H1 (cell line): Measurements from ENCODE around the gene RAB21.

Experiments used
- CREB1 ChIP-seq: IDR thresholded peaks from 2 replicates; pipeline ENCODE4 v1.6.1; 2012; ENCODE audit warnings: inconsistent platforms
- CTCF ChIP-seq, 3 experiments: IDR thresholded peaks; 1 replicate in 2 of 3; 2 replicates in 1 of 3; pipeline versions ENCODE4 v1.5.1 to v1.6.1; 2011; ENCODE audit warnings: low read length in 3 of 3, mild to moderate bottlenecking in 3 of 3, inconsistent platforms in 2 of 3, low read depth in 1 of 3, moderate library complexity in 1 of 3; ENCODE audit not compliant: insufficient read depth in 1 of 3; ENCODE audit errors: control extremely low read depth in 1 of 3
- JUND ChIP-seq: IDR thresholded peaks from 2 replicates; pipeline ENCODE4 v1.6.1; 2011; ENCODE audit warnings: mild to moderate bottlenecking, improper control_type of control experiment, low read length
- MAFK ChIP-seq: IDR thresholded peaks from 2 replicates; pipeline ENCODE4 v1.6.1; 2012; ENCODE audit warnings: low read depth, mild to moderate bottlenecking, improper control_type of control experiment, low read length
- POLR2A ChIP-seq, 2 experiments: IDR thresholded peaks; 1 replicate in 1 of 2; 2 replicates in 1 of 2; pipeline ENCODE4 v1.6.1; 2011; ENCODE audit warnings: low read depth in 2 of 2, low read length in 2 of 2, mild to moderate bottlenecking in 2 of 2; ENCODE audit errors: control extremely low read depth in 1 of 2
- POLR2AphosphoS5 ChIP-seq: IDR thresholded peaks from 2 replicates; pipeline ENCODE4 v1.6.1; 2011; ENCODE audit warnings: low read depth, low read length
- RAD21 ChIP-seq, 2 experiments: IDR thresholded peaks in 1 of 2; conservative IDR thresholded peaks in 1 of 2; 2 replicates each; pipeline ENCODE4 v1.6.1; 2011; ENCODE audit warnings: low read depth in 2 of 2, low read length in 2 of 2, improper control_type of control experiment in 1 of 2, inconsistent platforms in 1 of 2, mild to moderate bottlenecking in 1 of 2, moderate library complexity in 1 of 2
- SIN3A ChIP-seq, 2 experiments: IDR thresholded peaks in 1 of 2; conservative IDR thresholded peaks in 1 of 2; 2 replicates each; pipeline ENCODE4 v1.6.1; 2011 to 2012; ENCODE audit warnings: low read length in 2 of 2, improper control_type of control experiment in 1 of 2, low read depth in 1 of 2, mild to moderate bottlenecking in 1 of 2

GRCh38 chr12:71725011-71725410 lies 29.7 kb upstream of the RAB21 start:
- TF ChIP-seq POLR2A (IDR thresholded peaks at IDR 0.05; ENCODE audit: control extremely low read depth in 1 of 2, low read depth in 2 of 2, low read length in 2 of 2) (no peak), RAD21 (IDR thresholded peaks at IDR 0.05 in 1 of 2, conservative IDR thresholded peaks at IDR 0.05 in 1 of 2; ENCODE audit: low read depth in 2 of 2, low read length in 2 of 2) (no peak), SIN3A (conservative IDR thresholded peaks at IDR 0.05 in 1 of 2, IDR thresholded peaks at IDR 0.05 in 1 of 2; ENCODE audit: low read depth in 1 of 2, low read length in 2 of 2) (no peak), CTCF (IDR thresholded peaks at IDR 0.05; ENCODE audit: control extremely low read depth in 1 of 3, insufficient read depth in 1 of 3, low read depth in 1 of 3, low read length in 3 of 3) (no peak), CREB1 (no peak), JUND (no peak), POLR2AphosphoS5 (no peak), MAFK (no peak)
